DND-41 (cell line): ENCODE measurements around the gene MXRA5.
"Not testable (repeated sequence)": the region's sequence is repeated elsewhere in the genome, so short reads cannot be mapped to it uniquely, and the experiment has no call there.

Experiments
- ATAC-seq: fragments of 200-7000 bp; cut with Tn5 transposase; 3 replicates; pipeline ENCODE4 v1.9.1; 2021; ENCODE audit warnings: low read depth; ENCODE audit not compliant: insufficient read depth
- DNase-seq: peaks from one replicate; pipeline ENCODE4 v3.0.0-alpha.2; 2020
- H2AFZ ChIP-seq: 2 replicates; pipeline ENCODE4 v1.6.0; 2012; ENCODE audit warnings: low read depth, low read length
- H3K27ac ChIP-seq: 2 replicates; pipeline ENCODE4 v1.5.1; 2012; ENCODE audit warnings: low read length, inconsistent platforms
- H3K27me3 ChIP-seq: fragments of 200-600 bp; sonication (generic); 2 replicates; pipeline ENCODE4 v1.6.0; 2012; ENCODE audit warnings: low read length, mild to moderate bottlenecking, inconsistent platforms; ENCODE audit not compliant: insufficient read depth, poor library complexity
- H3K36me3 ChIP-seq: 2 replicates; pipeline ENCODE4 v1.5.1; 2012; ENCODE audit warnings: low read length, inconsistent platforms; ENCODE audit not compliant: insufficient read depth
- H3K4me1 ChIP-seq: 2 replicates; pipeline ENCODE4 v1.5.1; 2012; ENCODE audit warnings: mild to moderate bottlenecking, low read length; ENCODE audit not compliant: insufficient read depth
- H3K4me2 ChIP-seq: 2 replicates; pipeline ENCODE4 v1.6.0; 2012; ENCODE audit warnings: mild to moderate bottlenecking, moderate library complexity, low read length, inconsistent platforms; ENCODE audit not compliant: insufficient read depth
- H3K4me3 ChIP-seq, 2 experiments: fragments of 200-600 bp in 1 of 2; shearing (Covaris generic) in 1 of 2; 2 replicates each; pipeline ENCODE4 v1.5.1; 2012 to 2016; ENCODE audit warnings: inconsistent platforms in 2 of 2, low read length in 2 of 2, mild to moderate bottlenecking in 2 of 2, low read depth in 1 of 2, moderate library complexity in 1 of 2
- H3K79me2 ChIP-seq: 2 replicates; pipeline ENCODE4 v1.6.0; 2012; ENCODE audit warnings: low read length, inconsistent platforms; ENCODE audit not compliant: insufficient read depth
- H3K9ac ChIP-seq: 2 replicates; pipeline ENCODE4 v1.6.0; 2012; ENCODE audit warnings: low read depth, mild to moderate bottlenecking, inconsistent platforms, low read length, moderate library complexity
- H3K9me3 ChIP-seq: 2 replicates; pipeline ENCODE4 v1.5.1; 2012; ENCODE audit warnings: low read length, moderate library complexity, mild to moderate bottlenecking, inconsistent platforms; ENCODE audit not compliant: insufficient read depth, severe bottlenecking
- H4K20me1 ChIP-seq: 2 replicates; pipeline ENCODE4 v1.6.0; 2012; ENCODE audit warnings: low read length; ENCODE audit not compliant: insufficient read depth
- EZH2 ChIP-seq: IDR thresholded peaks from 3 replicates; pipeline ENCODE4 v1.6.1; 2012; ENCODE audit warnings: borderline replicate concordance, low read depth, mild to moderate bottlenecking, moderate library complexity, low read length, inconsistent platforms; ENCODE audit not compliant: severe bottlenecking
- TF ChIP-seq, protein P1 (sequence below): IDR thresholded peaks from 2 replicates; pipeline ENCODE4 v1.5.1; 2012; ENCODE audit warnings: borderline replicate concordance, low read length, moderate library complexity, mild to moderate bottlenecking; ENCODE audit not compliant: poor library complexity, severe bottlenecking; ENCODE audit errors: extremely low read depth

MXRA5 gene

DNA sequence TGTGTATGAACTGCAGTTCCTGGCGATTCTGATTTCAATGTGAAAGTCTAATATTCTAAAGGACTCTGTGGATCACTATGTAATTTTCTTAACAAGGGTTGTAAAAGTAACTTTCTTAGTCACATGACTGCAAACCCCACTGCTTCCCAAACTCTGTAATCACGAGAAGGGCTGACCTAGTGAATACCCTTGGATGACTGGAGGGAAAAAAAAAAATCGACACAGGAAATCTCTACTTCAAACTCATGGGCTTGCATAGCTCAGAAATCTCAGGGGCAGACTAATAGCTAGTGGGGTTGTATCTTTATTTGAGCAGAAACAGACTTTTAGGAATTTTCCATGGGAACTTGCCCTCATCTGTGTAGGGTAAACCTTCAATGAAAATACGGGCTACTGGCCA is 4.8 kb upstream of the MXRA5 start:
- H3K4me2 ChIP-seq = no peak overlapping the region
- H2AFZ ChIP-seq = no peak overlapping the region
- H3K9me3 ChIP-seq = no peaks in the 10 kb centered on the region
- no peak overlapping the region for H3K4me3 ChIP-seq
- H3K9ac ChIP-seq = no peak overlapping the region
- H4K20me1 ChIP-seq = no peaks in the 10 kb centered on the region
- H3K79me2 ChIP-seq = no peaks in the 10 kb centered on the region
- no peaks in the 10 kb centered on the region for H3K36me3 ChIP-seq
- no peaks in the 10 kb centered on the region for H3K27me3 ChIP-seq
- ATAC-seq (no peak), DNase-seq (no peak)
- no peak overlapping the region for H3K27ac ChIP-seq
- no peaks in the 10 kb centered on the region for H3K4me1 ChIP-seq
- TF ChIP-seq, protein P1, sequence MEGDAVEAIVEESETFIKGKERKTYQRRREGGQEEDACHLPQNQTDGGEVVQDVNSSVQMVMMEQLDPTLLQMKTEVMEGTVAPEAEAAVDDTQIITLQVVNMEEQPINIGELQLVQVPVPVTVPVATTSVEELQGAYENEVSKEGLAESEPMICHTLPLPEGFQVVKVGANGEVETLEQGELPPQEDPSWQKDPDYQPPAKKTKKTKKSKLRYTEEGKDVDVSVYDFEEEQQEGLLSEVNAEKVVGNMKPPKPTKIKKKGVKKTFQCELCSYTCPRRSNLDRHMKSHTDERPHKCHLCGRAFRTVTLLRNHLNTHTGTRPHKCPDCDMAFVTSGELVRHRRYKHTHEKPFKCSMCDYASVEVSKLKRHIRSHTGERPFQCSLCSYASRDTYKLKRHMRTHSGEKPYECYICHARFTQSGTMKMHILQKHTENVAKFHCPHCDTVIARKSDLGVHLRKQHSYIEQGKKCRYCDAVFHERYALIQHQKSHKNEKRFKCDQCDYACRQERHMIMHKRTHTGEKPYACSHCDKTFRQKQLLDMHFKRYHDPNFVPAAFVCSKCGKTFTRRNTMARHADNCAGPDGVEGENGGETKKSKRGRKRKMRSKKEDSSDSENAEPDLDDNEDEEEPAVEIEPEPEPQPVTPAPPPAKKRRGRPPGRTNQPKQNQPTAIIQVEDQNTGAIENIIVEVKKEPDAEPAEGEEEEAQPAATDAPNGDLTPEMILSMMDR = no peak
- TF ChIP-seq EZH2 = no peak

DNA sequence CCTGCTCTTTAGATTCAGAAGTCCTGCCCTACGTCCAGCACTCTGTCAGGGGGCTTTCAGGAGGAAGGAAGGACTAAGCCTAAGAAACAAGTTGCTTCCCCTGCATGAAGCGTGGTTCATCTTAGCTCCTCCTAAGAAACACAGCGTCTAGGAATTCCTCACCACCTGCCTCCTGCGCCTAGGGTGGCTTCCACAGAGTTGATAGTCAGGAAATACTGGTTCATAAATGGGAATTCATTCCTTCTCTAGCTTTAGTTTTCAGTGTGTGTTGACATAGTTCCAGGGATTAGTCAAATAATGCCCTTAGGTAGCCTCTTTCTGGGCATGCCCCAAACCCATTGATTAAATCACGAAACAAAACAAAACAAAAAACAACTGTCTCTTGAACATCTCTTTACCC is 1.7 kb upstream of the MXRA5 start:
- Histone ChIP-seq H3K4me1 (no peaks in the 10 kb centered on the region), H3K27me3 (no peaks in the 10 kb centered on the region), H3K9ac (no peak overlapping the region), H2AFZ (no peak overlapping the region), H3K4me2 (no peak overlapping the region), H3K36me3 (no peaks in the 10 kb centered on the region), H3K79me2 (no peaks in the 10 kb centered on the region), H4K20me1 (no peaks in the 10 kb centered on the region), H3K27ac (no peak overlapping the region), H3K4me3 (no peak overlapping the region), H3K9me3 (no peaks in the 10 kb centered on the region)
- TF ChIP-seq, protein P1 = no peak
- TF ChIP-seq EZH2 = no peak
- ATAC-seq (no peak), DNase-seq (no peak)

DNA sequence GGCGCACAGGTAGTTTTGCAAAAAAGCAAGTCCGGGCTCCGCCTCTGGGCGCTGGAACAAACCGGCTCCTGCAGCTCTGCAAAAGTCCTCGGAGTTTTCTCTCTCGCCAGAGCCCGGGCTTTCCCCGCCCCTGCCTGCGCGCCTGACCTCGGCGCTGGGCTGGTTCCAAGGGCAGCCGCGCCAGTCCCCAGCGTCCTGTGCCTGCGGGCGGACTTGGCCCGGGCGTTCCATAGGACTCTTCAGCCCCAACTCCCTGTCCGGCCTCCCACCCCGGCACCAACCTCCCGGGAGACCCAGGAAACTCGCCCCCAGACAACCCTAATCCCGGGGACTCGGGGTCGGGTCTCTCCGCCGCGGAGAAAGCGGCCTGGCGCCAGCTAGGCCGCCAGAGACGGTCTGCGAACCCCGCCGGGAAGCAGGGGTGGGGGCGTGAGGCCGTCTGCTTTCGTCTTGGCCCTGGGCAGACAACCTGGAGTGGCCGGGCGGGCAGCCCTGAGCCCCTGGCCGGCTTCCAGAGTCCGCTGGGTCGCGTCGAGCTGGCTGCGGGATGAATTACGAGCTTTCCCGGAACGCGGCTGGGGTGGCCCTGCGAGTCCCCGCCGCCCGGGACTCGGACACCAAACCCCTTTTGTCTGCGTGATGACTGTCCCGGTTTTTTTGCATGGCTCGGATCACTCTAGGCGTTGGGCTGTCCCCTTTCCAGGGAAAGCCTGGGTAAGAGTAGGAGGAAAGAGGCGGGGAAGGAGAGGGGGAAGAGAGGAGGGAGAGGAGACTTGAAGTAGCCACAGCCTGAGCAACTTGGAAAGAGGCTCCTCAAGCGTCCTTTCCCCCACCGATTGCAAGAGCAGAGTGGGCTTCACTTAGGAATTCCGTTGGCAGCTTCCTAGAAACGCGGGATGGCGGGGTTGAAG is 916 bp downstream of the MXRA5 start:
- no peak overlapping the region for H3K4me2 ChIP-seq
- no peak overlapping the region for H3K9ac ChIP-seq
- no peak overlapping the region for H2AFZ ChIP-seq
- H3K79me2 ChIP-seq = no peaks in the 10 kb centered on the region
- no peaks in the 10 kb centered on the region for H4K20me1 ChIP-seq
- ATAC-seq (no peak), DNase-seq (no peak)
- H3K4me3 ChIP-seq = no peak overlapping the region
- no peaks in the 10 kb centered on the region for H3K27me3 ChIP-seq
- H3K9me3 ChIP-seq = no peaks in the 10 kb centered on the region
- no peaks in the 10 kb centered on the region for H3K4me1 ChIP-seq
- H3K36me3 ChIP-seq = no peaks in the 10 kb centered on the region
- no peak overlapping the region for H3K27ac ChIP-seq
- TF ChIP-seq EZH2 = no peak

DNA sequence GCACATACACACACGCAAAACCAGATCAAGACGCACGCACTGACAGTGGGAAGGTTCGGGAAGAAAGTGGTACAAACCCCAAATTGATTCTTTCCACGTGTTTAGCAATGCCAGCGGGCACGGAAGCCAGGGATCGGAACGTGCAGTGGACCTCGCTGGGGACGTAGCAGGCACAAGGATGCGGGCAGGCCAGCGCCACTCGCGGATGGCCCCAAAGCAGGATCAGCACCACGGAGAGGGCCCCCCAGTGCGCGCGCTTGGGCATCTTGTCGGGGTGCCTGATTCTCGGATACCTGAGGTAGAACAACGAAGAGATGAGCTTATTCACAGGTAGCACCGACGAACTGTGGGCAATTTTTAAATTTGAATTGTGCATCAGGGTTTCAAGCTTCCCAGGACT is 2.9 kb downstream of the MXRA5 start:
- not testable (repeated sequence) for DNase-seq, H3K4me2 ChIP-seq, H3K27me3 ChIP-seq, H2AFZ ChIP-seq, H3K9ac ChIP-seq, H4K20me1 ChIP-seq, H3K4me3 ChIP-seq, H3K36me3 ChIP-seq, H3K79me2 ChIP-seq, H3K27ac ChIP-seq, H3K4me1 ChIP-seq, ATAC-seq, H3K9me3 ChIP-seq
